ENCODE data around the gene FBXO33.

- TF ChIP-seq POLR2A (IDR thresholded peaks at IDR 0.05) (no peak), CTCF (IDR thresholded peaks at IDR 0.05) (no peak)
These were observed 49.8 kb downstream of the FBXO33 start for GRCh38 chr14:39382463-39382862.
